GM18520 (cell line): ENCODE data around the gene CDH22.

Experiments used
- ATAC-seq: cut with Tn5 transposase; IDR thresholded peaks from one replicate; pipeline ENCODE4 v1.9.1; 2021; ENCODE audit not compliant: unreplicated experiment

The CDH22 gene

DNA sequence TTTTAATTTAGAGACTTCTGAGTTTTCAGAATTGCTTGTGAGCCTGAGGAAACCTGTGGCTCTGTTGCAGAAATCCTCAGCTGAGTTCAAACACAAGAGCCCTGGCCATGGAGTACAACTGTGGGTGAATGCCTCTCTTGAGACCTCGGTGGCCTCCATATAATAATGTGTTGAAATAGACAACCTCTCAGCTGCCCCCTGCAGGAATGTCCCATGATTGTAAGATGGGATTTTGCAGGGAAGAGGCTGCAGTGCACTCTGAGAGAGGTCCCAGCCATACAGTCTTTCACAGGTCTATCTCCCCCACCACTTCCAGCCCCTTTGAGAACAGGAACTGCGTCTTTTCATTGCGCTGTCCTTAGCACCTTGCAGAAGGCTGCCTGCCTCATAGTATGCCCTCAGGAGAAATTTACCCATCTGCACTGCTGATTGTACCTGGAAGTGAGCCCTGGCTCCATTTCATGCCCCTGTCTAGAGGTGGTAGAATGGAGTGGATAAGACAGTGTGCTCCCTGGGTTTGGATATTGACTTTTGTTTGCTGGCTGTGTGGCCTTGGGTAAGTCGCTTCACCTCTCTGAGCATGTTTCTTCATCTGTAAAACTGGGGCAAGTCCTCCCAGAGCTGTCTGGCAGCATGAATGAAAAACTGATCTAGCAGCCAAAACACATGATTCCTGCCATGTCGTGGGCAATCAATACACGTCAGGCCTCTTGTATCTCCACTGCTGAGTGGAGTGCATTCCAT is 16.8 kb upstream of the CDH22 start:
- ATAC-seq = no peak

DNA sequence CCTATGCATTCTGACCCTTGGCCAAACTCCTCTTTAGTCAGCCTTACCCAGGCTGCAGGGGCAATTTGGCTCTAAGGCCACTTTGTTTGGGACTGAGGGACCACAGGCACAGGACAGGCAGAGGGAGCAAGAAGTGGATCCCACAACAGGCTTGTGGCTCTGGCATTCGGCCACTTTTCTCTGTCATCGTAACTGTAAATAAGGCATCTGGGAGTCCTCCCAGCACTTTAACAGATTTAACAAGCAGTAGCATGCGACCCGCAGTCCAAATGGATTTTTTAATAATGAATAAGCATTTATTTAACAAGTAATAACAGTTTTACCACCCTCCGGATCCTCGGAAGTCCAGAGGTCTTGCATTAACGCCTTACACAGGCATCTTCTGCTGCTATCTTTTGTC is 16.1 kb upstream of the CDH22 start:
- ATAC-seq = no peak

DNA sequence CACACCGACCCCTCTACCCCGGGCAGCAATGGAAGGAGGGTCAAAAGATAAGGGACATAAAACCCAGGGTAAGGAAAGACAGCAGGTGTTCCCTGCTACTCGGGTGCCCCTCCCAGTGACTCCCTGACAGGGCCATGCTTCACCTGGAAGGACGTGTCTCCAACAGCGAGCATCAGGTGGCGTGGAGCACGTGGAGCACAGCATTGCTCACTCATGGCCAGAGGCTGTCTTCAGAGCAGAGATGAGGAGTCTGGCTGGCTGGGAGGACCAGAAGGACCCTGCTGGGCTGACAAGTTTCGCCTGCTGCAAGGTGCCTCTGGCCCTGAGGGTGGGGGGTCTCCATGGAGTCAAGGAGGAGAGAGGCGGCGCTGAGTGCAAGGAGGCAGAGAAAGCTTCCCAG is 15.3 kb upstream of the CDH22 start:
- ATAC-seq = no peak

DNA sequence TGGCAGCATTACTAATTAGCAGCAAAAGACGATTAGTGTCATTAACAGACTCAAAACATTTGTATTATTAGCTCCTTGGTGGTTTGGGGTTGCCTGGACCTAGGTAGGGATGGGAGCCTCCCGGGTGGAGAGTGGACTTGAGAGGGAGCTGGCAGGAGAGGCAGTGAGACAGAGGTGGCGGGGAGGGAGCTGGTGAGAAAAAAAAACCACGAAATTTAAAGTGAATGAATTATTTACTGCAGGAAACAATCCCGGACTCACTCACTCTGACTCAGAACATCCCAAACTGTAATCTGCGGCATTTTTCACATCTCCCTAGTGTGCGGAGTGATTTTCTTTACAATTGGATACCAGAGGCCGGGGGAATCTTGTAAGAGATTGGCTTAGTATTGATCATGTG is 14.3 kb upstream of the CDH22 start:
- no peak for ATAC-seq

DNA sequence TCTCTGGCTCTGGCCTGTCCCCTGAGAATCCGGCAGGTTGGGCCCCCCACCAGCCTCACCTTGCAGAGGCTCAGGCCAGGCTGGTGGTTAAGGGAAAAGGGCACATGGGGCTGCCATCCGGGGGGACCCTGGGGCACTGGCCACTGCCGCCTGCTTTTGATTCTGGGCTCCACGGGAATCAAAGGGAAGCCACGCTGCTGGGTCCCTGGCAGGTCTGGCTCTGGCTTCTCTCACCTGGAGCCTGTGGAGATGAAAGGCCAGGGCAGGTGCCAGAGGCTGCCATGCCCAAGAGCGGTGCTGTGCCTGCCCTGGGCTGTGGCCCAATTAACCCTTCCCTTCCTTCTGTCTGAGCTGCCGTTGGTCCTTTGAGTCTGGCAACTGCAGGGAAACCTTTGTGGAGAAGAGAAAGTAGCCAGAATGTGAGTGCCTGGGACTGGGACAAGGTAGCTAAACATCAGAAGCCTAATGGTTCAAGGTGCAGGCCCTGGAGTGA is 9.4 kb upstream of the CDH22 start:
- no peak for ATAC-seq

DNA sequence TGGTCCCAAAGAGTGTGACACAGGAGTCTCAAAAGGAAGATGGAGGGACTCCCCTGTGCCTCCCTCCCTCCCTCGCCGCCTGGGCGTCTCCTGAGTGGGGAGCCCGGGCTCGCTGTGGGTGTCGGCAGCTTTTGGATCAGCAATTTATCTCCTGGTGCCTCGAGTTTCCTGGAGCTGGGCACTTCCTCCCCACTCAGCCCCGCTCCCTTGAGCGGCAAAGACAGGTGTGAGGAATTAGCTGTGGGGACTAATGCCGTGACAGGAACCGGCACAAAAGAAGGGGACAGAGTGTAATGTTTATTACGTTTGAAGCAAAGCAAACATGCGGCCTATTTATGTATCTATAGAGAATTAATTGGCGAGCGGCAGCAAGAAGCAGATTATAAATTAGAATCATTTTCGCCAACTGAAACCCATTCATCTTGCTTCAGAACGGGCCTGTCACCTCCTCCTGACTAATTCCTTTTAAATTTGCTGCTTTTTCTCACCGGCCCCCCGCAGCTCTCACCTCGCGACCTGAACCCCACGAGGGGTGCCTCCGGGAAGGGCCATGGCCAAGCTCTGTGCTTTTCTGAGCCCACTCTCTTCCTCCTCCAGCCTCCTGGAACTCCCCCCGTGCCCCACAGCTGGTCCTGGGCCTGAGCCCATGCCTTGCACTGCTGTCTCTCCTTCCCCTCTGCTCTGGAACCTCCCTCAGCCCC is 8.8 kb upstream of the CDH22 start:
- ATAC-seq = no peak

DNA sequence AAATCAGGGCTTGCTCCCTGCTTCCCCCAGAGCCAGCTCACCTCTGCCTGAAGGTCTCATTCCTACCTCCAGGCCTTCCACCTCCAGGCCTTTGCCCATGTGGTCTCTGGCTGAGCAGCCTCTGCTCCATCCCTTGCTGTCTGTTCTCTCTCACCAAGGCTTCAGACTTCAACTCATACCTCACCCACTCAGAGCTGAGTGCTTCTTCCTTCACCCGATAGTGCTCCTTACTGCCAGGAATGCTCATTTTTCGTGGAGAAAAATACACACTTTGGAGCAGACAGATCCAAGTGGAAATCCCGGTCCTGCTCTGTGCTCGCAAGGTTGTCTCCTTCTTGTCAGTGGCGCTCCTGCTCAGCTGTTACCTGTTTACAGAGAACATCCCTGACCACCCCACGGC is 7.0 kb upstream of the CDH22 start:
- ATAC-seq = no peak

DNA sequence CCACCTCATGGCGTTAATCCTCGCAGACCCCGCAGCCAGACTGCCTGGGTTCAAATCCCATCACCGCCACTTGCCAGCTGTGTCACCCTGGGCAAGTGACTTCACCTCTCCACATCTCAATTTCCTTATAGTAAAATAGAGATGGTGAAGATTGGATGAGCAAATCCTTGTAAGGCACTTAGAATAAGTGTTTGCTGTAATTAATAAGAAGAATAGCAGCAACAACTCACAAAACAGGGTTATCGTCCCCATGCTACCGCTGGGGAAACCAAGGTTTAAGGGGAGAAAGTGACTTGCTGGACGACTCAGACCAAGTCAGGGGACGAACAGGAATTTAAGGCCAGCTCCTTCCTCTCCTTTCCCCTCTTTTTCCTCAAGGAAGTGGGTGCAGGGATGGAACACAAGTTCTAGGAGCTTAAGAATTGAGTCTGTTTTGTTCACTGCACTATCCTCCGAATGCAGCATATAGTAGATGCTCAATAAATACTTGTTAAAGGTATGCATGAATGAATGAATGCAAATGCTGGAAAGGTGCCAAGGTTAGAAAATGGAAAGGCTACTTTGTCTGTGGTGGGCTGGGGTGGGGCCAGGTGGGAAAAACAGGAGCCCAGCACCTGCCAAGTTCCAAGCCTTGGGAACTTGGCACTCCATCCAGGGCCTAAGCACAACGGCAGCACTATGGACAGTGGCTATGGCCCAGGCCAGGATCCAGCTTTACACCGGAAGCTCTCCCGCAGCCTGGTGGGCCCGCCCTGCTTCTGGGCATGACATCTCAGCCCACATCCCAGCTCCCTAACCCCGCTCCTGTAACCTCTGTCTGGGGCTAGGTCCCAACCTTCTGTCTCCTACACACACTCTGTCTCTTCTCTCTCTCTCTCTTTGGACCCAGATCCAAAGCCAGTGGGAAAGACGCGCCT is 4.9 kb upstream of the CDH22 start:
- no peak for ATAC-seq

DNA sequence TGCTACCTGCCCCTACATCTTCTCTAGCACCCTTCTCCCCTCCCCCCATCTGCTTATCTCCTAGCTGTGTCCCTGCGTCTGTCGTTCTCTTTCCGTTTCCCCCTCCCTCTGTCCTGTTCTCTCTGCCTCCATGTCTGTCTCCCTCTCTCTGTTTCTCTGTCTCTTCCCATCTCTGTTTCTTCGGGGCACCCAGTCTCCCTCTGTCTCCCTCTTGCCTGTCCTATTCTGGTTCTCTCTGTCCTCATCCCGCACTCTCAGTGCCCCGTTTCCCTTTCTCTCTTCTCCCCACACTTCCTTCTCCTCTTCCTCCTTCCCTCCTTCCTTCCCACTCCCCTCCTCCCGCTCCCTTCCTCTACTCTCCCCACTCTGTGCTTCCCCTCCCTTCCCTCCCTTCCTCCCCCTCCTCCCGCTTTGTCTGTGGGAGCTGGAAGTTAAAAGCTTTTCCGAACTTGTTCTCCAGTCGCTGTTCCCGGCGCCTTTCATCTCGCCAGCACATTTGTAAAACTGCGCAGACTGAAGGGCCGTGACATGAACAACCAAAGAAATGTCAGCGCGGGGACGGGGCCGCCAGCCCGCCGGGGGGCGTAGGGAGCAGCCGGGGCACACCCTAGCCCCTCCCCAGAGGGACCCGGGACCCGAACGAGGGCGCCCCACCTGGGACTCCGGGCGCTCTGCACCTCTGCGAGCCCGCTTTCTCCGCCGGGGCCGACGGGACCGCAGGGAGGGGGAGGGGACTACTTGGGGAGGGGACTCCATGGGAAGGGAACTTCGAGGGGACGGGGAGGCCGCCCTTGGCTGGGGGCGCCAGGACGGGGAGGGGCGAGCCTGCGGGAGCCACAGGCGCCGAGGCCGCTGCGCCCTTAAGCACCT is 4.0 kb upstream of the CDH22 start:
- no peak for ATAC-seq

DNA sequence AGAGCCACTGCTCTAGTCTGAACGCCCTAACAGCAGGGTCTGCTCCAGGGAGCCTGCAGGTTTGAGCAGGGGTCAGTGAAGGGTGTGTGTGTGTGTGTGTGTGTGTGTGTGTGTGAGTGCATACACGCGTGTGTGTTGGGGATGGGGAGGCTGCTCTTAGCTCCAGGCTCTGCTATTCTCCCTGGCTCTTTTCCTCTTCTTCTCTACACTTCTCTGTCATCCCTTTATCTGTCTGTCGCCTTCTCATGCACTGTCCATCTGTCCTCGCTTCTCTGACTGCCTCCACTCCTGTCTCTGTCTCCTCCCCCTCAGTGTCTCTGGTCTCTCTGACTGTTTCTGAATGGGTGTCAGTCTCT is 3.4 kb upstream of the CDH22 start:
- ATAC-seq = no peak

DNA sequence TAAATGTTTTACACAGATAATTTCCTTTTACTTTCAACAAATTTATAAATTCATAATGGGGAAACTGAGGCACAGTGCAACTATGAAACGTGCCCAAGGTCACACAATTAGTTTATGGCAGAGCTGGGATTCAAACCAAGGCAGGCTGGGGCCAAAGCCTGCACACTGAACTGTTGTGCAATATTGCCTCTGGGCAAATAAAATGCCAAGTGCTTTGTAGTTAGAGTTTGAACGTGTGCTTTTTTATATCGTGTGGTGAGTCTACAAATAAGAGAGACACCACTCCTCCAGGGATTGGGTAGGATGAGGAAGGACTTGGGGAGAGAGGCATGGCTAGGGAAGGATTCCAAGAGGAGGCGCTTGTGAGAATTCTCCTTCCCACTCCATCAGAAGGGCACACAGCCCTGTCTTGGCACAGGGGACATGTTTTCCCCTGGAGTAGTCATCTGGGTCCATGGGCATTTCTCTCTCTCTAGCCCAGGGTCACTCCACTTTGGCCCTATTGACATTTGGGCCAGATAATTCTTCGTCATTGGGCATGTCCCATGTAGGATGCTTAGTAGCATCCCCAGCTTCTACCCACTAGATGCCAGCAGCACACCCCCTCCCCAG is 2.8 kb upstream of the CDH22 start:
- no peak for ATAC-seq

DNA sequence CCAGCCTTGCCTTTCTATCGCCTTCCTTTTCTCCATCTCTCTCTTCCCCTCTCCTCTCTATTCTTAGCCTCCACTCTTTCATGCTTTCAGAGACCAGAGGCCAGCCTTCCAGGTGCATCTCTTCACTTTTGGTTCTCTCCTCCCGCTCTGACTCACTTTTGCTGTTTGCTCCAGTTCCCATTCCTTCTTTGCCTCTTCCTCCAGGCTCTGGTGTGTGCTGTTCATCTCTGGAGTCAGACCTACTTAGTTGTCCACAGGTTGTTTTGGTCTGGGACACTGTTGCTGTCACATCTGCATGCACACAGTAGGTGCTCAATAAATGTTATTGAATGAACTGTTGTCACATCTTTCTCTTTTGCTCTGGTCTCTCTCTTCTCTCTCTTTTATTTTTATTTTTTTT is 1.6 kb upstream of the CDH22 start:
- ATAC-seq = no peak

DNA sequence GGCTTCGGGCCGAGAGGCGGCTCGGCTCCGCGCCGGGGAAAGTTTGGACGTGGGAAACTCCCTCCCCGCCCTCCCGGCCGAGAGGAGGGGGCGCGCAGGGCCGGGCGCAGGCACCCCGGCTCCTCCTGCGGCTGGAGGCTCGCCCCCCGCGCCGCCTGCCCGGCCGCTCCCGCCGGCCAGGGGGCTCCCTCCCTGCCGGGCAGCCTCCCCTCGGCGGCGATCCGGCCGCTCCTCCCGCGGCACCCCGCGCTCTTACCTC is 370 bp downstream of the CDH22 start:
- ATAC-seq = no peak

DNA sequence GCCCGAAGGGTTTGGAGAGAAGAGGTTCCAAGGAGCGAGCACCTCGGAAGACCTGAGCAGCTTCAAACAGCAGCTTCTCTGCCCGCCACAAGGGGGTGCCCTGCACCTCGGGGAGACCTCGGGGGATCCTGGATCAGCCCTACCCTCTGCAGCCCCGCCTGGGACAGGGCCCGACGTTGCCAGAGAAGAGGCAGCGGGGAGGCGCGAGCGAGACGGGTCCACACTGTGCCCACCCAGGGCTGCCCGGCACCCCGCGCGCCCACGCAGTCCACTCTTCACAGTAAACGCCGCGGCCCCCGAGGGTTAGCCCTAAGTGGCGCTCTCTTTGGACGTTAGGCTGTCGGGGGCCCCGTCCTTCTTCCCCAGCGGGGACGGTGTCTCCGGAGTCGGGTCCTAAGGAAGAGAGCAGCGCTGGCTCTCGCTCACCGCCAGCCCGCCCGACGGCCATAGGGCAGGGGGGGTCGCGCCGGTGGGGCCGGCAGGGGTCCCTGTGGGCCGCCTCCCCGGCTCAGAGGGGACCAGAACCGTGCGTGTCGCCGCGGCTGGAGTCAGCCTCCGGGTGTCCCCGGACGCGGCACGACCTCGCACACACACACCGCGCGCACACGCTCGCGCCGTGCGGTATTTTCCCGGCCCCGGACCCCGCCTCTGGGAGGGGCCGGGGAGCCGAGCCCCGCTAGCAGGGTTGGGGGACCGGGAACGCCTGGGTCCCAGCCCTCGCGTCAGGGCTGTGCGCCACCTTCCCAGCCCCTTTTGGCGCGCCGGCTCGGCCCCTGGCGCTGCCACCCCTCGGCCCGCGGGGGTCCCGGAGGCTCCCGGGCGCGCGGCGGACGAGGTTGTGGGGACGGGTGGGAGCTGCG is 929 bp downstream of the CDH22 start:
- no peak for ATAC-seq

DNA sequence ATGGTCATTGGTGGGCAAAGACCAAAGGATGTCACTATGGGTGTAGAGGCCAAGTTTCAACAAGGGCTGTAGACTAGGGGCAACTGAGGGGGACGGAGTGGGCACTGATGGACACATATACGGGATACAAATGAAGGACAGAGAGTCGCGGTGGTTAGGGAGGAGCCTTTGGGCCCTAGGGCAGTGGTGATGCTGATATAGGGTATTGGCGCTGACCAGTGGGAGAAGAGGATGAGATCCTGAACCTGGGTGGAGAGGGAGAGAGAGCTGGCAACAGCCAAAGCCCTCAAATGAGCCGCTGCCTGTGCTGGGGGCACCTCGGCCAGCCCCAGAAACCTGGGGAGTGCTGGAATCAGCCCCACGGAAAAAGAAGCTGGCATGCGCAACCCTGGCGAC is 1.6 kb downstream of the CDH22 start:
- ATAC-seq = no peak

DNA sequence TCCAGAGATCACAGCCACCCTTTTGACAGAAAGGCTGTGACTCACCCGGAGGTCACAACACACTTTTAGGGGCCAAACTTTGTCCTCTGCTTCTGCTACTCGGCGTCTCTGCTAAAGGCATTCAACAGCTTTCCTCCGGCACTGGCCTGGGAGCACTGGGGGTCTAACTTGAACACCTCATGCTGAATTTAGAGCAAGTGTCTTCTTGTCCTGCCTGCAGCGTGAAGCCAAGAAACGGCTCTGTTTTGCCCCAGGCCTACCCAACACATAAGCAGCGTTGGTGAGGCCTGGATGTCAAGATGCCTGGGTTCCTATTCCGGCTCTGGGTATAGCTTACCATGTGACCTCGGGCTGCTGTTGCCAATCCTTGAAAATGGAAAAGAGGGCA is 2.3 kb downstream of the CDH22 start:
- ATAC-seq = no peak

DNA sequence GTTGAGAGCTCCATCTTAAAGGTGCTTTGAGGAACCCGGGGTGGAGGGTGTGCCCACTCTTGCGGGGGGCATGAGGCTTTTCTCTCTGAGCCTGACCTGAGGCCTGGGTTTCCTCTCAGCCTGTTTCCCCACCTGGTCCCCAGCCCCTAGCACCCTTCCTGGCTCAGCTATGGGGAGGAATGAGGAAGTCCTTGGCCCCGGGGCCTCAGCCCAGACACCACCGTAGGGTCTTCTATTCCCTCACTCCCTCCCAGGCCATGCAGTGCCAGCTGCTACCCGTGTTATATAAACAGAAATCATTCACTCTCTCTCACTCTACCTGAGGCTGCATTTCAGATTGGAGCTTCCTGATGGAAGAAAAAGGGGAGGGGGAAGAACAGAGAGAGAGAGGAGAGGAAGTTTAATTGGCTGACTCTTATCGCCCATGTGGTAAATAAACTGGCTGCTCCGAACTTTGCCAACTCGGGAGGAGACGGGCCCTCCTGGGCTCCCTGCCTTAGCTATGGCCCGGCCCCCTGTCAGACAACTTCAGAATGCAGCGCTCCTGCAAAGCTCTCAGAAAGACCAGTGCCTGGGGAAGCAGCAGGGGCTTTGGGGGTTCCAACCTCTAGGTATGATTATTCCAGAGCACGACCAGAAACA is 2.8 kb downstream of the CDH22 start:
- no peak for ATAC-seq

DNA sequence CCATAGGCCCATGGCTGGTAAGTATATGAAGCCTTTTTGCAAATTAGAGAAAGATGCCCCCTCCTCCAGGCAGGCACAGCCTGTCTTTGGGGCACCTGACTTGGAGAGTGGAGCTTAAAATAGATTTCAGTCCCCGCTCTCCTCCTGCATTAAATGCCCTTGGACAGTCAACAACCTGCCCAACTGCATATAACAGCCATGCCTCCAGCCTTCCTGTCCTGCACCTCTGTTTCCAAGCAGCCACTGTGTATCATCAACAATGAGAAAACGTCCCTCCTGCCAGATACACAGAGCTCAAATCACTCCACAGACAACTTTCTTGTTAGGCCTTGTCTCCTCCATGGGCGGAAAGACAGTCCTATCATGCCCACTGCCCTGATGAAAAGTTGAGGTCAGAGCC is 3.4 kb downstream of the CDH22 start:
- no peak for ATAC-seq

DNA sequence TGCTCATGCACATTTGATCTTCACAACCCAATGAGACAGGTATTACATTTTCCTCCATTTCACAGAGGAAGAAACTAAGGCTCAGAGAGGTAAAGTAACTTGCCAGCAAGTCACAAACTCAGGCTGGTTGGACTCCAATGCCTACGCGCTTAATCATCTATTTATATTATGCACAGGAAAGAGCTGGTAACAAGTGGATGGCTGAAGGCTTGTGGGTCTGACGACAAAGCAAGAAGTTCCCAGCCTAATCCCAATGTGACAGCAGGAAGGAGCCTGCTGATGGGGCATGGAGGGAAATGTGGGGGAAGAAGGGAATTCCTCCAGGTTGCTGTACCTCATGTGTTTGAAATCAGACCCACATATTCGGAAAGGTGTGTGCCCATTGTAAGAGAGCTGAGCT is 3.9 kb downstream of the CDH22 start:
- no peak for ATAC-seq
